GM19023 (cell line): ENCODE results near the gene NFS1.
"Not testable (repeated sequence)": the region's sequence is repeated elsewhere in the genome, so short reads cannot be mapped to it uniquely, and the experiment has no call there.

Experiments
- ATAC-seq: cut with Tn5 transposase; IDR thresholded peaks from one replicate; pipeline ENCODE4 v1.9.1; 2021; ENCODE audit warnings: mild to moderate bottlenecking, moderate library complexity; ENCODE audit not compliant: unreplicated experiment

Gene NFS1

GRCh38 chr20:35710039-35710438 lies 10.9 kb upstream of the NFS1 start:
- ATAC-seq = no peak

GRCh38 chr20:35709259-35709658 lies 10.1 kb upstream of the NFS1 start:
- ATAC-seq = no peak

GRCh38 chr20:35708502-35708901 lies 9.3 kb upstream of the NFS1 start:
- no peak for ATAC-seq

GRCh38 chr20:35706591-35707529 lies 7.7 kb upstream of the NFS1 start:
- not testable (repeated sequence) for ATAC-seq

- ATAC-seq = not testable (repeated sequence)
Measured at GRCh38 chr20:35705894-35706293, 6.7 kb upstream of the NFS1 start.

- ATAC-seq = no peak
Measured at GRCh38 chr20:35704514-35705261, 5.5 kb upstream of the NFS1 start.

GRCh38 chr20:35702824-35703695 lies 3.9 kb upstream of the NFS1 start:
- ATAC-seq = no peak

- no peak for ATAC-seq
Measured at GRCh38 chr20:35702051-35702823, 3.1 kb upstream of the NFS1 start.

- ATAC-seq = no peak
Measured at GRCh38 chr20:35700625-35701148, 1.5 kb upstream of the NFS1 start.

GRCh38 chr20:35699957-35700624 lies 939 bp upstream of the NFS1 start:
- no peak for ATAC-seq

GRCh38 chr20:35698298-35699126 lies 640 bp downstream of the NFS1 start:
- ATAC-seq = peak; percentile 32

- ATAC-seq = no peak
Measured at GRCh38 chr20:35697696-35698297, 1.4 kb downstream of the NFS1 start.

GRCh38 chr20:35695978-35696377 lies 3.2 kb downstream of the NFS1 start:
- no peak for ATAC-seq

- ATAC-seq = no peak
Measured at GRCh38 chr20:35695245-35695749, 3.9 kb downstream of the NFS1 start.

GRCh38 chr20:35690265-35690664 lies 8.9 kb downstream of the NFS1 start:
- no peak for ATAC-seq

GRCh38 chr20:35686872-35687271 lies 12.3 kb downstream of the NFS1 start:
- not testable (repeated sequence) for ATAC-seq

- not testable (repeated sequence) for ATAC-seq
Measured at GRCh38 chr20:35685368-35685767, 13.8 kb downstream of the NFS1 start.

- ATAC-seq = no peak
Measured at GRCh38 chr20:35681960-35682359, 17.2 kb downstream of the NFS1 start.
